Activated naive CD4-positive, alpha-beta T cell treated with anti-CD3 and anti-CD28 coated beads, Interleukin-2, amount 50 U/mL, for 24 hours (primary cell): Measurements from ENCODE around the gene CPNE1.
A peak's percentile ranks its signal among the peaks of the same experiment; 100 is the strongest.

Source experiments
- H3K27ac Mint-ChIP-seq: one replicate; pipeline ENCODE4 v1.8.0; 2021; ENCODE audit warnings: mild to moderate bottlenecking, mixed read lengths
- H3K27me3 Mint-ChIP-seq: one replicate; pipeline ENCODE4 v1.8.0; 2021; ENCODE audit warnings: mixed read lengths
- H3K36me3 Mint-ChIP-seq: one replicate; pipeline ENCODE4 v1.8.0; 2021; ENCODE audit warnings: mixed read lengths
- H3K4me1 Mint-ChIP-seq: one replicate; pipeline ENCODE4 v1.8.0; 2021; ENCODE audit warnings: mixed read lengths
- H3K4me3 Mint-ChIP-seq: one replicate; pipeline ENCODE4 v1.8.0; 2021; ENCODE audit warnings: mild to moderate bottlenecking, mixed read lengths
- H3K9me3 Mint-ChIP-seq: one replicate; pipeline ENCODE4 v1.8.0; 2021; ENCODE audit warnings: mixed read lengths

The CPNE1 gene

GRCh38 chr20:35603695-35604448 lies 60.8 kb downstream of the CPNE1 start:
- H3K27ac Mint-ChIP-seq: no peak overlapping the region
- no peaks in the 10 kb centered on the region for H3K9me3 Mint-ChIP-seq
- H3K36me3 Mint-ChIP-seq: no peaks in the 10 kb centered on the region
- H3K4me3 Mint-ChIP-seq: no peak overlapping the region
- peaks cover 4% of the 10 kb centered on the region for H3K27me3 Mint-ChIP-seq
- peaks cover 5% of the 10 kb centered on the region for H3K4me1 Mint-ChIP-seq

GRCh38 chr20:35602851-35603495 lies 61.7 kb downstream of the CPNE1 start:
- Mint-ChIP-seq H3K27me3 (peaks cover 6% of the 10 kb centered on the region), H3K4me1 (peaks cover 5% of the 10 kb centered on the region), H3K27ac (no peak overlapping the region), H3K36me3 (no peaks in the 10 kb centered on the region), H3K4me3 (no peak overlapping the region), H3K9me3 (no peaks in the 10 kb centered on the region)

GRCh38 chr20:35601990-35602389 lies 62.7 kb downstream of the CPNE1 start:
- no peaks in the 10 kb centered on the region for H3K9me3 Mint-ChIP-seq
- no peak overlapping the region for H3K27ac Mint-ChIP-seq
- peaks cover 5% of the 10 kb centered on the region for H3K4me1 Mint-ChIP-seq
- peaks cover 6% of the 10 kb centered on the region for H3K27me3 Mint-ChIP-seq
- H3K4me3 Mint-ChIP-seq: no peak overlapping the region
- H3K36me3 Mint-ChIP-seq: no peaks in the 10 kb centered on the region

- peaks cover 5% of the 10 kb centered on the region for H3K4me1 Mint-ChIP-seq
- no peaks in the 10 kb centered on the region for H3K9me3 Mint-ChIP-seq
- H3K27ac Mint-ChIP-seq: no peak overlapping the region
- peaks cover 6% of the 10 kb centered on the region for H3K27me3 Mint-ChIP-seq
- H3K4me3 Mint-ChIP-seq: peak overlapping the region; percentile 85
- no peaks in the 10 kb centered on the region for H3K36me3 Mint-ChIP-seq
Observed at GRCh38 chr20:35600993-35601973, 63.4 kb downstream of the CPNE1 start.

- no peaks in the 10 kb centered on the region for H3K36me3 Mint-ChIP-seq
- no peak overlapping the region for H3K27ac Mint-ChIP-seq
- peaks cover 6% of the 10 kb centered on the region for H3K27me3 Mint-ChIP-seq
- peak overlapping the region; percentile 85 for H3K4me3 Mint-ChIP-seq
- H3K4me1 Mint-ChIP-seq: peaks cover 5% of the 10 kb centered on the region
- H3K9me3 Mint-ChIP-seq: no peaks in the 10 kb centered on the region
Observed at GRCh38 chr20:35600176-35600992, 64.3 kb downstream of the CPNE1 start.

GRCh38 chr20:35599776-35600120 lies 65.0 kb downstream of the CPNE1 start:
- Mint-ChIP-seq H3K27me3 (peaks cover 6% of the 10 kb centered on the region), H3K9me3 (no peaks in the 10 kb centered on the region), H3K36me3 (no peaks in the 10 kb centered on the region), H3K27ac (peak overlapping the region; percentile 19), H3K4me3 (no peak overlapping the region), H3K4me1 (peaks cover 5% of the 10 kb centered on the region)

- no peaks in the 10 kb centered on the region for H3K36me3 Mint-ChIP-seq
- no peak overlapping the region for H3K4me3 Mint-ChIP-seq
- peaks cover 6% of the 10 kb centered on the region for H3K27me3 Mint-ChIP-seq
- H3K9me3 Mint-ChIP-seq: no peaks in the 10 kb centered on the region
- H3K4me1 Mint-ChIP-seq: peaks cover 5% of the 10 kb centered on the region
- H3K27ac Mint-ChIP-seq: peak overlapping the region; percentile 79
Observed at GRCh38 chr20:35598899-35599775, 65.6 kb downstream of the CPNE1 start.

- H3K4me1 Mint-ChIP-seq: peaks cover 5% of the 10 kb centered on the region
- H3K27me3 Mint-ChIP-seq: peaks cover 6% of the 10 kb centered on the region
- H3K4me3 Mint-ChIP-seq: no peak overlapping the region
Observed at GRCh38 chr20:35598476-35598875, 66.2 kb downstream of the CPNE1 start.

GRCh38 chr20:35597186-35597585 lies 67.5 kb downstream of the CPNE1 start:
- Mint-ChIP-seq H3K27ac (no peak overlapping the region), H3K4me3 (no peak overlapping the region), H3K27me3 (peaks cover 6% of the 10 kb centered on the region), H3K36me3 (no peaks in the 10 kb centered on the region), H3K4me1 (peaks cover 5% of the 10 kb centered on the region), H3K9me3 (no peaks in the 10 kb centered on the region)

More at GRCh38 chr20:35598476-35598875, 66.2 kb downstream of the CPNE1 start:
- Mint-ChIP-seq H3K27ac (no peak overlapping the region), H3K9me3 (no peaks in the 10 kb centered on the region), H3K36me3 (no peaks in the 10 kb centered on the region)

- peaks cover 5% of the 10 kb centered on the region for H3K27me3 Mint-ChIP-seq
- H3K36me3 Mint-ChIP-seq: no peaks in the 10 kb centered on the region
- H3K9me3 Mint-ChIP-seq: no peaks in the 10 kb centered on the region
Observed at GRCh38 chr20:35595901-35596300, 68.8 kb downstream of the CPNE1 start.

GRCh38 chr20:35595456-35595855 lies 69.2 kb downstream of the CPNE1 start:
- H3K27me3 Mint-ChIP-seq: peaks cover 5% of the 10 kb centered on the region
- no peak overlapping the region for H3K4me3 Mint-ChIP-seq
- no peaks in the 10 kb centered on the region for H3K9me3 Mint-ChIP-seq
- no peaks in the 10 kb centered on the region for H3K4me1 Mint-ChIP-seq
- no peaks in the 10 kb centered on the region for H3K36me3 Mint-ChIP-seq
- H3K27ac Mint-ChIP-seq: no peak overlapping the region

More at GRCh38 chr20:35595901-35596300, 68.8 kb downstream of the CPNE1 start:
- H3K4me1 Mint-ChIP-seq: no peaks in the 10 kb centered on the region
- H3K4me3 Mint-ChIP-seq: no peak overlapping the region
- no peak overlapping the region for H3K27ac Mint-ChIP-seq

GRCh38 chr20:35592339-35592974 lies 72.2 kb downstream of the CPNE1 start:
- Mint-ChIP-seq H3K9me3 (no peaks in the 10 kb centered on the region), H3K4me3 (no peak overlapping the region), H3K27me3 (no peaks in the 10 kb centered on the region), H3K36me3 (no peaks in the 10 kb centered on the region), H3K4me1 (no peaks in the 10 kb centered on the region), H3K27ac (no peak overlapping the region)

- Mint-ChIP-seq H3K4me1 (no peaks in the 10 kb centered on the region), H3K27ac (no peak overlapping the region)
Observed at GRCh38 chr20:35588397-35588796, 76.3 kb downstream of the CPNE1 start.

GRCh38 chr20:35587436-35587835 lies 77.3 kb downstream of the CPNE1 start:
- no peaks in the 10 kb centered on the region for H3K36me3 Mint-ChIP-seq
- H3K27ac Mint-ChIP-seq: no peak overlapping the region
- H3K9me3 Mint-ChIP-seq: no peaks in the 10 kb centered on the region
- no peak overlapping the region for H3K4me3 Mint-ChIP-seq
- no peaks in the 10 kb centered on the region for H3K4me1 Mint-ChIP-seq
- H3K27me3 Mint-ChIP-seq: no peaks in the 10 kb centered on the region

More at GRCh38 chr20:35588397-35588796, 76.3 kb downstream of the CPNE1 start:
- no peaks in the 10 kb centered on the region for H3K9me3 Mint-ChIP-seq
- H3K4me3 Mint-ChIP-seq: no peak overlapping the region
- H3K27me3 Mint-ChIP-seq: no peaks in the 10 kb centered on the region
- H3K36me3 Mint-ChIP-seq: no peaks in the 10 kb centered on the region
